K562 (cell line): Measurements from ENCODE around the gene SRCAP. TPM values are rescaled to one million over a fixed set of nuclear protein-coding genes. Genes with fewer than 3 reads are reported as not detected.

Source experiments
- ATAC-seq: fragments of 200-7000 bp; cut with Tn5 transposase; 3 replicates; pipeline ENCODE4 v1.9.1; 2020; ENCODE audit warnings: moderate library complexity
- BruUV-seq: library from RNA; stranded (reverse); fragments of 400-500 nt; replicated peaks from 2 replicates; lab custom pipeline; 2021; lab: Mats Ljungman, UMichigan
- CTCF ChIA-PET: fragments of 300-600 bp; formaldehyde crosslinking; extraction: SDS; loops from one replicate; lab custom pipeline; 2021; ENCODE audit warnings: low intra/inter-chr PET ratio; lab: Yijun Ruan, JAX
- POLR2A ChIA-PET: fragments of 300-600, 350-650 bp; sonication (Branson Sonifier 250); formaldehyde crosslinking; extraction: SDS; loops from one replicate; lab custom pipeline; 2021; ENCODE audit warnings: antibody characterized with exemption, inconsistent platforms; lab: Yijun Ruan, JAX
- DNase-seq, 4 experiments: peaks; one replicate each; pipeline versions ENCODE4 v3.0.0 to v3.0.0-alpha.2; 2011 to 2018; ENCODE audit warnings: low spot score in 3 of 4, mixed read lengths in 3 of 4; ENCODE audit errors: extremely low read depth in 1 of 4
- FAIRE-seq: peaks from 2 replicates; lab custom pipeline; 2011; peaks lifted over from hg19 to GRCh38; lab: Jason Lieb, UNC
- H2AFZ ChIP-seq: 2 replicates; pipeline ENCODE4 v1.6.0; 2011; ENCODE audit warnings: low read depth, low read length, control low read depth, inconsistent platforms
- H3K27ac ChIP-seq: fragments of 200-600 bp; 3 replicates; pipeline ENCODE4 v1.8.0; 2011; ENCODE audit warnings: low read depth, mild to moderate bottlenecking, control low read depth, inconsistent platforms, low read length, moderate library complexity, mixed read lengths; ENCODE audit errors: extremely low read depth
- H3K27me3 ChIP-seq, 2 experiments: fragments of 300-600 bp in 1 of 2; 2 replicates in 1 of 2; 3 replicates in 1 of 2; pipeline versions ENCODE4 v1.6.0 to v1.8.0; 2011; ENCODE audit warnings: inconsistent platforms in 2 of 2, low read length in 2 of 2, mild to moderate bottlenecking in 1 of 2, mixed read lengths in 1 of 2, moderate library complexity in 1 of 2; ENCODE audit not compliant: control insufficient read depth in 2 of 2, insufficient read depth in 2 of 2
- H3K36me3 ChIP-seq: fragments of 300-600 bp; 3 replicates; pipeline ENCODE4 v1.8.0; 2011; ENCODE audit warnings: mild to moderate bottlenecking, low read length, inconsistent platforms; ENCODE audit not compliant: control insufficient read depth, insufficient read depth
- H3K4me1 ChIP-seq, 2 experiments: fragments of 200-600 bp in 1 of 2; replicated peaks in 1 of 2; 2 replicates in 1 of 2; 3 replicates in 1 of 2; pipeline versions ENCODE4 v1.5.1 to v1.8.0; 2011; ENCODE audit warnings: inconsistent platforms in 2 of 2, low read length in 2 of 2, mild to moderate bottlenecking in 1 of 2, mixed read lengths in 1 of 2, moderate library complexity in 1 of 2; ENCODE audit not compliant: control insufficient read depth in 2 of 2, insufficient read depth in 2 of 2
- H3K4me2 ChIP-seq: 2 replicates; pipeline ENCODE4 v1.6.1; 2011; ENCODE audit warnings: low read length, control low read depth, inconsistent platforms, mixed read lengths; ENCODE audit not compliant: insufficient read depth
- H3K4me3 ChIP-seq: fragments of 200-600 bp; sonication (generic), shearing (Covaris generic); 2 replicates; pipeline ENCODE4 v1.5.1; 2016; ENCODE audit warnings: control low read depth, inconsistent platforms
- H3K79me2 ChIP-seq: fragments of 200-600 bp; 3 replicates; pipeline ENCODE4 v1.8.0; 2011; ENCODE audit warnings: low read length, inconsistent platforms; ENCODE audit not compliant: control insufficient read depth, insufficient read depth
- H3K9ac ChIP-seq, 2 experiments: 2 replicates each; pipeline versions ENCODE4 v1.6.0 to v1.6.1; 2011; ENCODE audit warnings: low read depth in 2 of 2, low read length in 2 of 2, control low read depth in 1 of 2, inconsistent platforms in 1 of 2, mild to moderate bottlenecking in 1 of 2, mixed read lengths in 1 of 2; ENCODE audit not compliant: insufficient read depth in 1 of 2
- H3K9me1 ChIP-seq: one replicate; pipeline ENCODE4 v1.6.0; 2011; ENCODE audit warnings: inconsistent platforms, mild to moderate bottlenecking, low read length, moderate library complexity; ENCODE audit not compliant: control insufficient read depth, insufficient read depth
- H3K9me3 ChIP-seq: replicated peaks from 2 replicates; pipeline ENCODE4 v1.5.1; 2011; ENCODE audit warnings: low read depth, low read length, inconsistent platforms; ENCODE audit not compliant: control insufficient read depth, insufficient read depth
- H4K20me1 ChIP-seq: replicated peaks from 2 replicates; pipeline ENCODE4 v1.6.1; 2011; ENCODE audit warnings: low read length, inconsistent platforms, mixed read lengths; ENCODE audit not compliant: control insufficient read depth, insufficient read depth
- ASH1L ChIP-seq: fragments of 450-650 bp; IDR thresholded peaks from 2 replicates; pipeline ENCODE4 v1.6.1; 2018; ENCODE audit warnings: borderline replicate concordance, mild to moderate bottlenecking, low read depth; ENCODE audit not compliant: partially characterized antibody
- BRD9 ChIP-seq: fragments of 450-650 bp; IDR thresholded peaks from 2 replicates; pipeline ENCODE4 v1.6.1; 2018; ENCODE audit warnings: low read depth; ENCODE audit not compliant: partially characterized antibody
- CTBP1 ChIP-seq: fragments of 450-650 bp; IDR thresholded peaks from 2 replicates; pipeline ENCODE4 v1.6.1; 2016; ENCODE audit warnings: borderline replicate concordance
- FIP1L1 ChIP-seq: fragments of 200-400 bp; formaldehyde crosslinking; IDR thresholded peaks from 2 replicates; pipeline ENCODE4 v1.6.1; 2018; ENCODE audit warnings: mild to moderate bottlenecking, low read depth, low read length; ENCODE audit not compliant: poor library complexity, severe bottlenecking
- FOXM1 ChIP-seq, 2 experiments: fragments of 450-650 bp in 1 of 2; sonication (generic) in 1 of 2; formaldehyde crosslinking in 1 of 2; IDR thresholded peaks; 2 replicates each; pipeline versions ENCODE4 v1.6.1 to v1.9.0; 2017 to 2022; ENCODE audit warnings: low read depth in 2 of 2, mild to moderate bottlenecking in 2 of 2, missing genetic modification reagents in 1 of 2, moderate library complexity in 1 of 2
- GABPB2 ChIP-seq: fragments of 250-450 bp; sonication (Bioruptor Pico); conservative IDR thresholded peaks from 2 replicates; pipeline ENCODE4 v1.5.1; 2021; ENCODE audit warnings: mild to moderate bottlenecking
- KDM5B ChIP-seq: fragments of 200-600 bp; sonication (generic); IDR thresholded peaks from 2 replicates; pipeline ENCODE4 v1.6.1; 2012; ENCODE audit warnings: low read depth, mild to moderate bottlenecking, moderate library complexity, low read length, control low read depth, inconsistent platforms; ENCODE audit not compliant: insufficient replicate concordance
- MBD2 ChIP-seq: sonication (generic); IDR thresholded peaks from 2 replicates; pipeline ENCODE4 v1.6.1; 2016; ENCODE audit warnings: low read depth, borderline replicate concordance
- POLR2G ChIP-seq: fragments of 200-400 bp; formaldehyde crosslinking; IDR thresholded peaks from 2 replicates; pipeline ENCODE4 v1.6.1; 2017; ENCODE audit warnings: low read depth, mild to moderate bottlenecking, antibody characterized with exemption, low read length, moderate library complexity
- RAD21 ChIP-seq, 2 experiments: fragments of 250-450 bp in 1 of 2; fragments of 450-650 bp in 1 of 2; sonication (Bioruptor Pico) in 1 of 2; formaldehyde crosslinking in 1 of 2; IDR thresholded peaks in 1 of 2; conservative IDR thresholded peaks in 1 of 2; 2 replicates each; pipeline versions ENCODE4 v1.4.0 to v1.8.0; 2020 to 2022; ENCODE audit warnings: mild to moderate bottlenecking in 2 of 2, moderate library complexity in 1 of 2
- RBFOX2 ChIP-seq: fragments of 200-400 bp; formaldehyde crosslinking; IDR thresholded peaks from 2 replicates; pipeline ENCODE4 v1.6.1; 2017; ENCODE audit warnings: low read depth, mild to moderate bottlenecking, low read length, moderate library complexity
- SAFB ChIP-seq: fragments of 200-400 bp; formaldehyde crosslinking; IDR thresholded peaks from 2 replicates; pipeline ENCODE4 v1.6.1; 2017; ENCODE audit warnings: low read depth, low read length, borderline replicate concordance
- ZNF696 ChIP-seq: fragments of 250-450 bp; sonication (Bioruptor Pico); conservative IDR thresholded peaks from 2 replicates; pipeline ENCODE4 v1.4.0; 2020; ENCODE audit warnings: mild to moderate bottlenecking, moderate library complexity
- WGBS: fragments of 100-300 bp; shearing (Covaris generic); methylation state at CpG from one replicate; pipeline ENCODE4 v1.1.6; 2016; ENCODE audit warnings: low coverage, mixed read lengths; ENCODE audit not compliant: insufficient coverage; ENCODE audit errors: missing lambda C conversion rate; 5-methylcytosine and 5-hydroxymethylcytosine counted together
- in situ Hi-C: fragments of 300-500 bp; cut with MboI; formaldehyde crosslinking; loops from 4 replicates; pipeline ENCODE4 v1.15.0; 2018; ENCODE audit warnings: inconsistent platforms, mixed read lengths
- intact Hi-C: fragments of 100-400 bp; cut with micrococcal nuclease; formaldehyde crosslinking; loops from 2 replicates; pipeline ENCODE4 v1.14.2; 2022
- polyA plus RNA-seq, 8 experiments: library from polyadenylated mRNA; depleted of rRNA in 4 of 8; stranded (reverse) in 5 of 8; unstranded in 3 of 8; fragments of >200 nt; fragmentation: Nextera tagmentation in 2 of 8; fragmentation: Illumina TruSeq in 1 of 8; extraction: Ambion mirVana in 2 of 8; extraction: Trizol in 1 of 8; gene quantifications; 2 replicates each; pipeline versions ENCODE4 v1.2.1 to v1.2.3, GENCODE V29; 2011 to 2014; ENCODE audit warnings: inconsistent platforms in 1 of 8, missing spikeins in 1 of 8
- total RNA-seq, 7 experiments: library from RNA; depleted of rRNA in 6 of 7; stranded (reverse); fragments of >200 nt in 6 of 7; fragmentation: Illumina TruSeq in 2 of 7; extraction: Trizol in 2 of 7; gene quantifications; 2 replicates each; pipeline versions ENCODE4 v1.2.1 to v1.2.3, GENCODE V29; 2011 to 2021; ENCODE audit warnings: low replicate concordance in 1 of 7
- TF ChIP-seq, protein P1 (sequence below), 2 experiments: fragments of 200-800 bp in 1 of 2; sonication (Bioruptor generic) in 1 of 2; sonication (generic) in 1 of 2; formaldehyde crosslinking in 1 of 2; IDR thresholded peaks in 1 of 2; conservative IDR thresholded peaks in 1 of 2; 2 replicates each; pipeline versions ENCODE4 v1.5.0 to v1.6.1; 2016 to 2020; ENCODE audit warnings: missing compliant biosample characterization in 1 of 2, missing genetic modification characterization in 1 of 2, missing genetic modification reagents in 1 of 2

Gene SRCAP
- total and polyA plus RNA-seq, 9 of the 15 experiments (the other 6 are each of a cell fraction or from before 2014, with no cell fraction given): 0.21 to 62.6 (median 5.8) TPM

DNA sequence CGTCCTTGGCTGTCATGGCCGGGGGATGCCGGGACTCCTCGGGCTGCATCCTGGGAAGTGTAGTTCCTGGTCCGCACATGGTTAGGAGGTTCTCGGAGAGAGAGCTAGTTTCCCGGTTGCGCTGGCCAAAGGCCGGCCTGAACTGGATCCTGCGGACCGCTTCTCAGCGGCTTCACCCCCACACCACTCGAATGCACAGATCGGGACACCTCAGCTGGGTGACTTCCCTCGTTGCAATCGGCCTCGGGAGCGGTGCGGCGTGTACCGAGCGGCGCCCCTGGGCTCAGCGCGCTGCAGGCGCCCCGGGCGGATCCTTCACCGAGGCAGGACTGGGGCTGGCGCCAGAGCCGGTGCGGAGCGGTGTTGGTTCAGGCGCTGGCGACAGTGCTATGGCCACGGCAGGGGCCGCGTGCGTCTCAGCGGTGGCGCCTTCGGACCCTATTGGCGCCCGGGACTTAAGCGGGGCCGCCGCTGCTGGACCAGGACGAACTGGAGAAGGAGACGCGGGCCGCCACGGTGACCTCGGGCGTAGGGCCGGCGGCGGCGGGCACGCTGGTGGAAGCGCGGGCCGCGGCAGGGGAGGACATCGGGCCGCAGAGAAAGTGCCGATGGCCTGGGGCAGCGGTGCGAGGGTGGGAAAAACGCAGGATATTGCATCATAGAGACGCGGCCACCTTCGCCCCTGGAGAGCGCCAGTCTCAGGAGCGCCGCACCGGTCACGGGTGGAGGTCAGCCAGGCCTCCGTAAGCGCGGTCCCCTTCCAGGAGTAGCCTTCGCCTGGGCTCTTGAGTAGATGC lies 76.6 kb downstream of the SRCAP start (continued):
- TF ChIP-seq, protein P1, sequence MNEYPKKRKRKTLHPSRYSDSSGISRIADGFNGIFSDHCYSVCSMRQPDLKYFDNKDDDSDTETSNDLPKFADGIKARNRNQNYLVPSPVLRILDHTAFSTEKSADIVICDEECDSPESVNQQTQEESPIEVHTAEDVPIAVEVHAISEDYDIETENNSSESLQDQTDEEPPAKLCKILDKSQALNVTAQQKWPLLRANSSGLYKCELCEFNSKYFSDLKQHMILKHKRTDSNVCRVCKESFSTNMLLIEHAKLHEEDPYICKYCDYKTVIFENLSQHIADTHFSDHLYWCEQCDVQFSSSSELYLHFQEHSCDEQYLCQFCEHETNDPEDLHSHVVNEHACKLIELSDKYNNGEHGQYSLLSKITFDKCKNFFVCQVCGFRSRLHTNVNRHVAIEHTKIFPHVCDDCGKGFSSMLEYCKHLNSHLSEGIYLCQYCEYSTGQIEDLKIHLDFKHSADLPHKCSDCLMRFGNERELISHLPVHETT (CRISPR knock-in tag; conservative IDR thresholded peaks at IDR 0.05 in 1 of 2, IDR thresholded peaks at IDR 0.05 in 1 of 2): no peak
- TF ChIP-seq KDM5B (peak; percentile 86), SAFB (no peak), FIP1L1 (peak; percentile 89), CTBP1 (peak; percentile 73)
- TF ChIP-seq, all 486 proteins: peak for 210

DNA sequence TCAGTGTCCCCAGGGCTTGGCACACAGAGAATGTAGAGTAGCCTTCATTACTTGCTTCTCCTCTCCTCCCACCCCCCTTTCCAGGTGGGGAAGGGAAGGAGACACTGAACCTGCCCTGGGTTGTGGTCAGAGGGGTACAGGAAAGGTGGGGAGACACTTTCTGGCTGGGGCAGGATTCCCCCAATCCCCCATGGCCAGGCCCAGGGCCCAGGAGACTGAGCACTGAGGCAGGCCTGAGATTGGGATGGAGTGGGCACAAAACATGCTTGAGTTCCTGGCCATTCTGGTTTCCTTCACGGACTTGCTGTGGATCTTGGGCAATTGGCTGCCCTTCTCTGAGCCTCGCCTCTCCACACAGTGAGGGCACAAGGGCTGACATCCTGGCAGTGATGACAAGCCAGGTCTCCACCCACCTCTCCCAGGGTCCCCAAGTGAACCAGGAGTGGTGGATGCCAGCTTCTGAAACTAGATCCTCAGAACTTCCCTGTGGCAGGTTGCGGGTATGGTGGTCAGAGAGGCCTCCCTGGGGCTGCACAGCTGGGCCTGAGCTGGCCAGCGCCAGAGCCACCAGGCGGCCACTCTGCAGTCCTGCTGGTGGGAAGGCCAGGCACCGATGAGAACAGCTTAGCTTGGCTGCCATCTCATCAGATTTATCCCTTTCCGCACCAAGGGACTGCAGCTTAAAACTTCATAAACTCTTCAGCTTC lies 78.8 kb downstream of the SRCAP start:
- H3K27ac ChIP-seq: peak overlapping the region; percentile 94
- ATAC-seq (no peak), FAIRE-seq (no peak), DNase-seq (no peak)
- no peaks in the 10 kb centered on the region for H3K9me3 ChIP-seq
- H3K9ac ChIP-seq: peak overlapping the region; percentile 89 to 98; a peak in 3 of 4 replicates
- in situ Hi-C loops (no loop called here), intact Hi-C loops (loop anchor here (1.0 to 10.0 kb wide), 3 partner anchors 37 to 145 kb away; partner anchors contain the start of gene FBXL19)
- ChIA-PET POLR2A (interaction anchor here (0.6 to 2.6 kb wide), 24 partner anchors 9 to 1096 kb away, joined by 3 to 16 read pairs (median 4); partner anchors contain the start of genes KAT8, PHKG2, ZNF267 and ZNF629), CTCF (no interaction called here)
- no peaks in the 10 kb centered on the region; the same call in 1 of the 2 replicates for H4K20me1 ChIP-seq
- no peak overlapping the region for H2AFZ ChIP-seq
- 76% methylated on average over 7 of the region's 7 CpGs for WGBS
- peaks cover 33% of the 10 kb centered on the region for H3K79me2 ChIP-seq
- BruUV-seq: no TSS peak
- no peaks in the 10 kb centered on the region for H3K9me1 ChIP-seq
- H3K4me2 ChIP-seq: peak overlapping the region; percentile 95
- H3K4me3 ChIP-seq: no peak overlapping the region
- peaks cover 27 to 55% of the 10 kb centered on the region in 2 experiments for H3K4me1 ChIP-seq
- no peaks in the 10 kb centered on the region for H3K27me3 ChIP-seq
- H3K36me3 ChIP-seq: peaks cover 51% of the 10 kb centered on the region; the same call in 2 of the 3 replicates
- TF ChIP-seq MBD2: 0 out of 2 replicates have a peak, but pooled peaks have one; percentile 16
- TF ChIP-seq ZNF696 (CRISPR knock-in tag): no peak
- TF ChIP-seq FOXM1 (IDR thresholded peaks at IDR 0.05; ENCODE audit: low read depth): no peak
- TF ChIP-seq FOXM1 (CRISPR knock-in tag; IDR thresholded peaks at IDR 0.05; ENCODE audit: low read depth): no peak
- no peak for TF ChIP-seq ASH1L
- TF ChIP-seq BRD9: peak; percentile 81
- peak; percentile 73 for TF ChIP-seq POLR2G
- no peak for TF ChIP-seq GABPB2 (CRISPR knock-in tag)
- TF ChIP-seq RAD21 (CRISPR knock-in tag; conservative IDR thresholded peaks at IDR 0.05 in 1 of 2, IDR thresholded peaks at IDR 0.05 in 1 of 2): 0 out of 4 replicates have a peak, but pooled peaks of 1 of the 2 experiments have one; percentile 9
- TF ChIP-seq RBFOX2: peak; percentile 44
